Amygdala (tissue), 56 donors: ENCODE measurements around the gene KCNMB2.

ENCODE experiments used
- DNase-seq, 56 donors: peaks; one replicate each; lab custom pipeline; 2025; lab: John Stamatoyannopoulos, UW

KCNMB2 gene

GRCh38 chr3:178562947-178563232 is 26.7 kb downstream of the KCNMB2 start:
- no peak for DNase-seq

GRCh38 chr3:178567611-178568010 is 31.4 kb downstream of the KCNMB2 start:
- no peak for DNase-seq

- DNase-seq: no peak
Measured at GRCh38 chr3:178568155-178568731, 32.0 kb downstream of the KCNMB2 start.

- DNase-seq: no peak
Measured at GRCh38 chr3:178568911-178569310, 32.7 kb downstream of the KCNMB2 start.

GRCh38 chr3:178569826-178570225 is 33.6 kb downstream of the KCNMB2 start:
- DNase-seq: no peak

GRCh38 chr3:178583963-178584575 is 47.8 kb downstream of the KCNMB2 start:
- DNase-seq: no peak

- DNase-seq: no peak
Measured at GRCh38 chr3:178584722-178585380, 48.6 kb downstream of the KCNMB2 start.

- no peak for DNase-seq
Measured at GRCh38 chr3:178585454-178585853, 49.2 kb downstream of the KCNMB2 start.

- no peak for DNase-seq
Measured at GRCh38 chr3:178586076-178586475, 49.8 kb downstream of the KCNMB2 start.

- no peak for DNase-seq
Measured at GRCh38 chr3:178588628-178589027, 52.4 kb downstream of the KCNMB2 start.

- no peak for DNase-seq
Measured at GRCh38 chr3:178593786-178594185, 57.5 kb downstream of the KCNMB2 start.

GRCh38 chr3:178597371-178597770 is 61.1 kb downstream of the KCNMB2 start:
- DNase-seq: peak in 1 of 56 donors; percentile 2

GRCh38 chr3:178602856-178603255 is 66.6 kb downstream of the KCNMB2 start:
- DNase-seq: no peak

GRCh38 chr3:178603735-178604134 is 67.5 kb downstream of the KCNMB2 start:
- no peak for DNase-seq

GRCh38 chr3:178618197-178618596 is 82.0 kb downstream of the KCNMB2 start:
- no peak for DNase-seq

- no peak for DNase-seq
Measured at GRCh38 chr3:178618896-178619295, 82.7 kb downstream of the KCNMB2 start.

- DNase-seq: no peak
Measured at GRCh38 chr3:178623666-178624255, 87.5 kb downstream of the KCNMB2 start.

- no peak for DNase-seq
Measured at GRCh38 chr3:178624276-178624675, 88.0 kb downstream of the KCNMB2 start.

GRCh38 chr3:178625053-178625600 is 88.9 kb downstream of the KCNMB2 start:
- no peak for DNase-seq

GRCh38 chr3:178628037-178628436 is 91.8 kb downstream of the KCNMB2 start:
- no peak for DNase-seq

- no peak for DNase-seq
Measured at GRCh38 chr3:178629430-178630178, 93.4 kb downstream of the KCNMB2 start.
